ENCODE measurements around the gene UBA52. TPM values are rescaled to one million over a fixed set of nuclear protein-coding genes. Genes with fewer than 3 reads are reported as not detected.

UBA52 gene
- total and polyA plus RNA-seq, 10 of the 15 experiments (the other 5 are each of a cell fraction or from before 2014, with no cell fraction given) = 1,131 to 2,392 (median 1,645) TPM

GRCh38 chr19:18616023-18616422, 44.4 kb downstream of the UBA52 start:
- H3K27ac ChIP-seq (ENCODE audit: control insufficient read depth, insufficient read depth) = no peak overlapping the region
- TF ChIP-seq SIN3A (IDR thresholded peaks at IDR 0.05; ENCODE audit: low read depth, low read length) (no peak), PAX8 (IDR thresholded peaks at IDR 0.05) (no peak), SIX5 (IDR thresholded peaks at IDR 0.05; ENCODE audit: low read depth, low read length, severe bottlenecking) (no peak), KDM1A (IDR thresholded peaks at IDR 0.05; ENCODE audit: borderline replicate concordance) (no peak)
- FAIRE-seq (no peak), ATAC-seq (no peak), DNase-seq (ENCODE audit: low read depth, low spot score) (no peak)
- ChIA-PET SMC1A (ENCODE audit: uncharacterized antibody, unreplicated experiment) (interaction anchor here (0.6 kb wide), 1 partner anchor 244 kb away, joined by 3 read pairs; no protein-coding TSS in a partner anchor), CTCF (interaction anchor here (0.7 kb wide), 1 partner anchor 14 kb away, joined by 4 read pairs; no protein-coding TSS in a partner anchor), POLR2A (no interaction called here), RAD21 (ENCODE audit: unreplicated experiment) (no interaction called here)
- in situ Hi-C loops (cut with MboI) = no loop called here
- no peak overlapping the region for H3K4me3 ChIP-seq
- H3K27me3 ChIP-seq (replicated peaks in 1 of 2; ENCODE audit: control insufficient read depth in 2 of 2, insufficient read depth in 2 of 2, low read length in 1 of 2) = peaks cover 11% of the 10 kb centered on the region in 2 experiments
- no peak overlapping the region for H2AFZ ChIP-seq (ENCODE audit: control insufficient read depth, low read depth, low read length)
- H3K9me3 ChIP-seq (replicated peaks; ENCODE audit: control insufficient read depth, insufficient read depth, low read length) = no peaks in the 10 kb centered on the region
- no peaks in the 10 kb centered on the region for H3K79me2 ChIP-seq (ENCODE audit: control insufficient read depth, insufficient read depth, low read length)
- intact Hi-C loops (cut with micrococcal nuclease; ENCODE audit: unreplicated experiment) = no loop called here
- H3K4me2 ChIP-seq (ENCODE audit: control insufficient read depth, insufficient read depth) = no peak overlapping the region
- no TSS peak for BruUV-seq (replicated peaks)
- no peaks in the 10 kb centered on the region for H3K4me1 ChIP-seq (ENCODE audit: control insufficient read depth, insufficient read depth, low read length)
- H4K20me1 ChIP-seq (ENCODE audit: control insufficient read depth, insufficient read depth) = peaks cover 2% of the 10 kb centered on the region; the same call in 1 of the 2 replicates
- H3K9ac ChIP-seq (ENCODE audit: control insufficient read depth, insufficient read depth, low read length) = no peak overlapping the region
- 33% methylated on average over 3 of the region's 3 CpGs for WGBS (ENCODE audit: insufficient coverage, insufficient replicate concordance, low lambda C conversion rate, missing lambda C conversion rate)
- no peaks in the 10 kb centered on the region for H3K36me3 ChIP-seq (ENCODE audit: control insufficient read depth in 2 of 2, insufficient read depth in 2 of 2, low read length in 1 of 2)

GRCh38 chr19:18617562-18617961, 45.9 kb downstream of the UBA52 start:
- DNase-seq (ENCODE audit: low read depth, low spot score) (no peak), ATAC-seq (no peak), FAIRE-seq (no peak)
- no TSS peak for BruUV-seq (replicated peaks)
- ChIA-PET CTCF (no interaction called here), SMC1A (ENCODE audit: uncharacterized antibody, unreplicated experiment) (no interaction called here), RAD21 (ENCODE audit: unreplicated experiment) (no interaction called here), POLR2A (no interaction called here)
- Histone ChIP-seq H3K27ac (ENCODE audit: control insufficient read depth, insufficient read depth) (no peak overlapping the region), H3K79me2 (ENCODE audit: control insufficient read depth, insufficient read depth, low read length) (no peaks in the 10 kb centered on the region), H3K9ac (ENCODE audit: control insufficient read depth, insufficient read depth, low read length) (no peak overlapping the region), H3K4me1 (ENCODE audit: control insufficient read depth, insufficient read depth, low read length) (no peaks in the 10 kb centered on the region), H4K20me1 (ENCODE audit: control insufficient read depth, insufficient read depth) (peaks cover 2% of the 10 kb centered on the region; the same call in 1 of the 2 replicates), H3K4me2 (ENCODE audit: control insufficient read depth, insufficient read depth) (no peak overlapping the region), H3K9me3 (replicated peaks; ENCODE audit: control insufficient read depth, insufficient read depth, low read length) (no peaks in the 10 kb centered on the region), H2AFZ (ENCODE audit: control insufficient read depth, low read depth, low read length) (no peak overlapping the region), H3K36me3 (ENCODE audit: control insufficient read depth in 2 of 2, insufficient read depth in 2 of 2, low read length in 1 of 2) (no peaks in the 10 kb centered on the region), H3K27me3 (replicated peaks in 1 of 2; ENCODE audit: control insufficient read depth in 2 of 2, insufficient read depth in 2 of 2, low read length in 1 of 2) (peaks cover 3 to 4% of the 10 kb centered on the region in 2 experiments), H3K4me3 (no peak overlapping the region)
- intact Hi-C loops (cut with micrococcal nuclease; ENCODE audit: unreplicated experiment) = no loop called here
- in situ Hi-C loops (cut with MboI) = no loop called here
- TF ChIP-seq CHD1 (IDR thresholded peaks at IDR 0.05; ENCODE audit: low read depth, low read length) (no peak), FOXK2 (IDR thresholded peaks at IDR 0.05) (no peak), NKRF (conservative IDR thresholded peaks at IDR 0.05) (no peak), NRF1 (conservative IDR thresholded peaks at IDR 0.05; ENCODE audit: low read depth, low read length) (no peak), CREM (IDR thresholded peaks at IDR 0.05; ENCODE audit: low read depth) (no peak), SMAD1 (IDR thresholded peaks at IDR 0.05; ENCODE audit: low read depth, partially characterized antibody) (no peak), FOXM1 (IDR thresholded peaks at IDR 0.05; ENCODE audit: low read depth, low read length) (no peak), MYC (IDR thresholded peaks at IDR 0.05; ENCODE audit: insufficient read depth, insufficient read length, insufficient replicate concordance, low read length, severe bottlenecking) (no peak), TCF7 (IDR thresholded peaks at IDR 0.05; ENCODE audit: borderline replicate concordance) (no peak), BMI1 (IDR thresholded peaks at IDR 0.05; ENCODE audit: borderline replicate concordance) (no peak)
